Lung (tissue), 12 donors: ENCODE measurements around the gene MS4A4E. TPM values are rescaled to one million over a fixed set of nuclear protein-coding genes. Genes with fewer than 3 reads are reported as not detected.

Experiments
- ATAC-seq: fragments of 200-7000 bp; cut with Tn5 transposase; one replicate; pipeline ENCODE4 v1.9.1; 2020; ENCODE audit warnings: moderate number of reproducible peaks; ENCODE audit not compliant: insufficient read depth, low FRiP score
- DNase-seq, 3 donors: peaks; one replicate each; pipeline ENCODE4 v3.0.0-alpha.2; 2013 to 2017
- H3K27ac ChIP-seq, 2 donors: one replicate each; pipeline ENCODE4 v1.5.1; 2013; ENCODE audit warnings: mild to moderate bottlenecking in 2 of 2, moderate library complexity in 2 of 2, control low read depth in 1 of 2, inconsistent platforms in 1 of 2, low read depth in 1 of 2, low read length in 1 of 2
- H3K27me3 ChIP-seq, 3 donors: one replicate each; pipeline ENCODE4 v1.5.1; 2013; ENCODE audit warnings: low read length in 2 of 3; ENCODE audit not compliant: control insufficient read depth in 3 of 3, insufficient read depth in 3 of 3
- H3K36me3 ChIP-seq, 4 donors: one replicate each; pipeline ENCODE4 v1.5.1; 2013; ENCODE audit warnings: low read length in 4 of 4, mild to moderate bottlenecking in 1 of 4, moderate library complexity in 1 of 4; ENCODE audit not compliant: control insufficient read depth in 4 of 4, insufficient read depth in 4 of 4
- H3K4me1 ChIP-seq, 5 donors: one replicate each; pipeline ENCODE4 v1.5.1; 2013; ENCODE audit warnings: low read length in 5 of 5, mild to moderate bottlenecking in 2 of 5, moderate library complexity in 1 of 5; ENCODE audit not compliant: control insufficient read depth in 5 of 5, insufficient read depth in 5 of 5
- H3K4me3 ChIP-seq: one replicate; pipeline ENCODE4 v1.5.1; 2013; ENCODE audit warnings: mild to moderate bottlenecking, control low read depth, moderate library complexity
- H3K9ac ChIP-seq, 2 donors: one replicate each; pipeline ENCODE4 v1.5.1; 2013; ENCODE audit warnings: low read length in 2 of 2, control low read depth in 1 of 2; ENCODE audit not compliant: insufficient read depth in 1 of 2
- H3K9me3 ChIP-seq, 4 donors: one replicate each; pipeline ENCODE4 v1.5.1; 2013; ENCODE audit warnings: low read length in 3 of 4, mild to moderate bottlenecking in 1 of 4, moderate library complexity in 1 of 4; ENCODE audit not compliant: control insufficient read depth in 4 of 4, insufficient read depth in 3 of 4
- WGBS, 2 donors: extraction: QIAGEN DNeasy Blood & Tissue Kit; methylation state at CpG; one replicate each; pipeline ENCODE4 v1.1.7; 2013; 5-methylcytosine and 5-hydroxymethylcytosine counted together
- polyA plus RNA-seq, 2 donors: library from polyadenylated mRNA; stranded (reverse); fragments of 200-250 nt; gene quantifications; one replicate each; pipeline ENCODE4 v1.2.1, GENCODE V29; 2013
- total RNA-seq, 2 donors: library from RNA; depleted of rRNA in 1 of 2; stranded (reverse); fragments of >200 nt in 1 of 2; gene quantifications; one replicate each; pipeline ENCODE4 v1.2.1, GENCODE V29; 2014 to 2021
- TF ChIP-seq, protein P1 (sequence below): IDR thresholded peaks from 2 replicates; pipeline ENCODE4 v1.5.1; 2012; ENCODE audit warnings: mild to moderate bottlenecking; ENCODE audit errors: control extremely low read depth, extremely low read depth
- donor health status: control.
- donor health status: control.
- donor health status: Bipolar disorder and iron deficiency.
- donor health status: healthy.
- donor health status: DM: yes; HTN: yes; CAD: no.

Gene MS4A4E
- total and polyA plus RNA-seq, 4 donors: 0.33 to 3.9 (median 1.3) TPM

- Histone ChIP-seq H3K9me3 (no peaks in the 10 kb centered on the region), H3K27me3 (no peaks in the 10 kb centered on the region), H3K27ac (no peak overlapping the region), H3K4me1 (no peaks in the 10 kb centered on the region), H3K36me3 (no peaks in the 10 kb centered on the region), H3K4me3 (no peak overlapping the region), H3K9ac (no peak overlapping the region)
- 79 to 89% methylated on average over 4 of the region's 4 CpGs for whole genome bisulfite sequencing, 2 donors
- ATAC-seq (no peak), DNase-seq (no peak)
- TF ChIP-seq, protein P1, sequence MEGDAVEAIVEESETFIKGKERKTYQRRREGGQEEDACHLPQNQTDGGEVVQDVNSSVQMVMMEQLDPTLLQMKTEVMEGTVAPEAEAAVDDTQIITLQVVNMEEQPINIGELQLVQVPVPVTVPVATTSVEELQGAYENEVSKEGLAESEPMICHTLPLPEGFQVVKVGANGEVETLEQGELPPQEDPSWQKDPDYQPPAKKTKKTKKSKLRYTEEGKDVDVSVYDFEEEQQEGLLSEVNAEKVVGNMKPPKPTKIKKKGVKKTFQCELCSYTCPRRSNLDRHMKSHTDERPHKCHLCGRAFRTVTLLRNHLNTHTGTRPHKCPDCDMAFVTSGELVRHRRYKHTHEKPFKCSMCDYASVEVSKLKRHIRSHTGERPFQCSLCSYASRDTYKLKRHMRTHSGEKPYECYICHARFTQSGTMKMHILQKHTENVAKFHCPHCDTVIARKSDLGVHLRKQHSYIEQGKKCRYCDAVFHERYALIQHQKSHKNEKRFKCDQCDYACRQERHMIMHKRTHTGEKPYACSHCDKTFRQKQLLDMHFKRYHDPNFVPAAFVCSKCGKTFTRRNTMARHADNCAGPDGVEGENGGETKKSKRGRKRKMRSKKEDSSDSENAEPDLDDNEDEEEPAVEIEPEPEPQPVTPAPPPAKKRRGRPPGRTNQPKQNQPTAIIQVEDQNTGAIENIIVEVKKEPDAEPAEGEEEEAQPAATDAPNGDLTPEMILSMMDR: no peak
Observed at GRCh38 chr11:60211206-60211605, 31.7 kb downstream of the MS4A4E start.

GRCh38 chr11:60209977-60210376 lies 33.0 kb downstream of the MS4A4E start:
- no peaks in the 10 kb centered on the region for H3K27me3 ChIP-seq
- ATAC-seq (no peak), DNase-seq (no peak)
- no peak overlapping the region for H3K9ac ChIP-seq
- 92 to 96% methylated on average over 3 of the region's 3 CpGs for WGBS, 2 donors
- no peak overlapping the region for H3K27ac ChIP-seq
- no peaks in the 10 kb centered on the region for H3K4me1 ChIP-seq
- H3K36me3 ChIP-seq: no peaks in the 10 kb centered on the region
- no peaks in the 10 kb centered on the region for H3K9me3 ChIP-seq
- TF ChIP-seq, protein P1: no peak
- H3K4me3 ChIP-seq: no peak overlapping the region

DNA sequence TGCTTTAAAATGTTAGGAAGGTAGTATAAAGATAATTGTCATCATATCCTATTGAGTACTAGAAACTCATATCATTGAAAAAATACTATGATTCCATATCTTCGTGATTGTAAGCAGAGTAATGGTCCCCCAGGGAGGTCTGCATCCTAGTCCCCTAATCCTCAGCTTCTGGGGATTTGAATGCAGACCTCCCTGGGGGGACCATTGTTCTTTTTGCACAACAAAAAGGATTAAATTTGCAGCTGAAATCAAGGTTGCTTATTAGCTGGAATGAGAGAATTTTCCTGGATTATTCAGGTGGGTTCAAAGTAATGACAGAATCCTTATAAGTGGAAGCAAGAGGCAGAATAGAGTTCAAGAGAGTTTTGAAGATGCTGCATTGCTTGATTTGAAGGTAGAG lies 34.0 kb downstream of the MS4A4E start:
- no peaks in the 10 kb centered on the region for H3K9me3 ChIP-seq
- 63 to 74% methylated on average over 1 of the region's 1 CpG for WGBS, 2 donors
- DNase-seq: no peak
- TF ChIP-seq, protein P1: no peak
- H3K27me3 ChIP-seq: no peaks in the 10 kb centered on the region
- no peak overlapping the region for H3K9ac ChIP-seq
- no peaks in the 10 kb centered on the region for H3K4me1 ChIP-seq
- no peak overlapping the region for H3K4me3 ChIP-seq
- H3K27ac ChIP-seq: no peak overlapping the region
- ATAC-seq: no peak
- H3K36me3 ChIP-seq: no peaks in the 10 kb centered on the region

DNA sequence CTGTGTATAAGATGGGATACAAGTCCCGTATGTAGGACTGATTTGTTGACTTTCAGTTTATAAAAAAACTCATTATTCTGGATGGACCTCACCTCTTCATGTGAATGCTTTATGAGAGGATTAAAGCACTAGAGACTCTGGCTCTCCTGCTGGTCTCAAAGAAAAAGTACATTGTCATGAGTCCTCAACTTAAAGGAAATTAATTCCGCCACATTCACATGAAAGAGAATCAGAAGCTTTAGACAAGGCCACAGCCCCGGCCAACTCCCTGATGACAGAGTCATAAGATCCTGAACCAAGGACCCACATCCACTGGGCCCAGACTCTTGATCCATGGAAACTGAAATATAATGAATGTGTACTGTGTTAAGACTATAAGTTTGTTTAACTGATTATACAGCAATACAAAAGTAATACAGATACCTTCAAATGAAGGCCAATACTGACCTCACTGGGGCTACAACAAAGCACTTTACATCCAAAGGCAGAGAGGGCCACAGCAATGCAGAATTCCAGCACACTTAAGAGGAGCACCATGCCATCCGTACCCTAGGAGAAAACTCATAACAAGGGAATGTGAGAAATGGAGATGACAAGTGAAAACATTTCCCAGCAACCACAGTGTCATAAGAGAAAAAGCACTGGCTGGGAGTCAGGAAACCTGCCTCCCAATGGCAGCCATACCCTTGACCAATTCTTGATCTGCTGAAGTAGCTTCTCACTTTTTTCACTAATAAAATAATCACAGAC lies 34.6 kb downstream of the MS4A4E start:
- TF ChIP-seq, protein P1: no peak
- WGBS, 2 donors: 78 to 89% methylated on average over 4 of the region's 4 CpGs
- no peaks in the 10 kb centered on the region for H3K4me1 ChIP-seq
- H3K27ac ChIP-seq: no peak overlapping the region
- no peaks in the 10 kb centered on the region for H3K9me3 ChIP-seq
- H3K36me3 ChIP-seq: no peaks in the 10 kb centered on the region
- ATAC-seq: no peak
- no peak for DNase-seq
- H3K27me3 ChIP-seq: no peaks in the 10 kb centered on the region
- H3K9ac ChIP-seq: no peak overlapping the region
- H3K4me3 ChIP-seq: no peak overlapping the region
